HUDEP-2 (cell line): ENCODE data around the gene MMRN2.
"Not testable (repeated sequence)": the region's sequence is repeated elsewhere in the genome, so short reads cannot be mapped to it uniquely, and the experiment has no call there.

Experiments
- DNase-seq, 76 experiments: peaks; one replicate each; lab custom pipeline; 2025; ENCODE audit not compliant: unreplicated experiment in 76 of 76; lab: John Stamatoyannopoulos, UW

The MMRN2 gene

DNA sequence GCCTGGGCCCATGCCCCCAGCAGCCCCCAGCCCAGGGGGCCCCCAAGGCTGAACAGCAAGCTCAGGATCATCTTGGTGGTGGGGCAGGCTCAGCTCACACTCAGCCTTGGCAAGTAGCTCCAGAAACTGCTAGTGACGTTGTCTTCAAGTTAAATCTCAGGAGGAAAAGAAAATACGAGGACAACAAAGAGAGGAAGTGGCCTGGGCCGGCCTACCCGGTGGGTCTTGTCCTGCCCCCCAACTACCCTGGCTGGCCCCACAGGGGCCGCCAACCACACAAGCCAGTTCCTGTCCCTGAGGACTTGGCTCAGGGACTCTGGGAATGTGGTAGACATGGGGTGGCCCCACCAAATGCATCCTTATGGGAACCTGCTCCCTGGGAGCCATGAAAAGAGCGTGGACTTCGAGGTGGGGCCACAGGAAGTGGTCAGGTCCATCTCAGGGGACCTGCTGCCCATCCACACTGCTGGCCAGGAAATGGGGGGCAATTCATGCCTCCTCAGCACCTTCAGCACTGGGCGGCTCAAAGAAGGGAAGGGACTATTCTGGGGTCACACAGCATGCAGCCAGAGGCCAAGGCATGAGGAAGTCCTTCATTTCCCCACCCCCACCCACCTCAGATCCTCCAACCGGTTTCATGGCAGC is at the start of gene MMRN2:
Gene MMRN2, minus strand, starts transcription at position 145 of the 645 bp plus-strand sequence. Its CDS starts 74 bp downstream, at position 71.
- DNase-seq: no peak

- DNase-seq: peak in 2 of 76 experiments; percentile 1
Measured at GRCh38 chr10:87007124-87007523, 49.7 kb upstream of the MMRN2 start.

GRCh38 chr10:87000491-87000890 is 43.1 kb upstream of the MMRN2 start:
- no peak for DNase-seq

GRCh38 chr10:86999802-87000403 is 42.5 kb upstream of the MMRN2 start:
- DNase-seq: not testable (repeated sequence)

- no peak for DNase-seq
Measured at GRCh38 chr10:86992929-86993328, 35.5 kb upstream of the MMRN2 start.

DNA sequence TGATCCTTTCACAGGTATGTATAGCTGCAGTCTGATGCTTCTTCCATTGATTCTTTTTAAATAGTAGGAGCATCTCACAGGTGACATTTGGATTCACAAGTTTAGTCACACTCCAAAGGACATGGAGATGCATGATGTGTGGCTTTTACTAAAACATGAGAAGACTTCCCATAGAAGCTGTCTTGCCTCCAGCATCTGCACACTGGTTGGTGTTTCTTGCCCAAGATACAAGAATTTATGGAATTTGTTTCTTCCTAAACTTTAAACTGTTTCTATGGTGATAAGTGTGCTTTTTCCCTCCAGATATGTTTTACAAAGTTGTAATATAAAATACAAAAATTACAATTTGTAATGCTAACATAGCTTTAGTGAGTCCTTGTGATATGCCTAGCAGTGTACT is 35.0 kb upstream of the MMRN2 start:
- no peak for DNase-seq

- DNase-seq: not testable (repeated sequence)
Measured at GRCh38 chr10:86991362-86991761, 33.9 kb upstream of the MMRN2 start.

DNA sequence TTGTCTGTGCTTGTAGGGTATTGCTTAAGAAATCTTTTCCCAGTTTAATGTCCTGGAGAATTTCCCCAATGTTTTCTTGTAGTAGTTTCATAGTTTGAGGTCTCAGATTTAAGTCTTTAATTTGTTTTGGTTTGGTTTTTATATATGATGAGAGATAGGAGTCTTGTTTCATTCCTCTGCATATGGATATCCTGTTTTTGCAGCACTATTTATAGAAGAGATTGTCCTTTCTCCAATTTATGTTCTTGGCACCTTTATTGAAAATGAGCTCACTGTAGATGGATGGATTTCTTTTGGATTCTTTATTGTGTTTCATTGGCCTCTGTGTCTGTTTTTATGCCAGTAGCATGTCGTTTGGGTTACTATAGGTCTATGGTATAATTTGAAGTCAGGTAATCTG is 31.1 kb upstream of the MMRN2 start:
- DNase-seq: no peak

GRCh38 chr10:86984498-86984897 is 27.1 kb upstream of the MMRN2 start:
- not testable (repeated sequence) for DNase-seq

- DNase-seq: no peak
Measured at GRCh38 chr10:86981716-86982115, 24.3 kb upstream of the MMRN2 start.

GRCh38 chr10:86981020-86981419 is 23.6 kb upstream of the MMRN2 start:
- DNase-seq: peak in 16 of 76 experiments; percentile 6 to 39 (median 20)

DNA sequence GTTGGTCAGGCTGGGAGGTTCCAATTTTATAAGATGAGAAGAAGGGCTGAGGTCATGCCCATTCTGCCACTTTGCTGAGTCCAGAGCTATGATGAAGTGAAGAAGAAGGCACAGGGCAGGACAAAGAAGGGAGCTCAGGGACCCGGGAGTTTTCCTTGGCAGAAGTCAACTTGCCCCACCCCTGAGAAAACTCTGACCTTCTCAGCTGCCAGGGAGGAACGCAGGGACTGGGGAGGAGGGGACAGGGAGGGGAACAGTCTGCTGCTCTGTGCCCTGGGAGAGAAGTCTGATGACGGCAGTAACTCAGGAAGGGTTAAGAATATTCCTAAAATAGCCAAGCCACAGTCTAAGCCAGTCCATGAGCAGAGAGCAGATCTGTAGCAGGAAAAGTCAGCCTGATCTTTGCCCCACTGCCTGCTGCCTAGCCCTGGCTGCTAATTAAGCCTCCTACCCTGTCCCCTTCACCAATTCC is 22.6 kb upstream of the MMRN2 start:
- no peak for DNase-seq

- DNase-seq: no peak
Measured at GRCh38 chr10:86979296-86979818, 21.9 kb upstream of the MMRN2 start.

- DNase-seq: not testable (repeated sequence)
Measured at GRCh38 chr10:86978457-86978856, 21.0 kb upstream of the MMRN2 start.

GRCh38 chr10:86976362-86977056 is 19.1 kb upstream of the MMRN2 start:
- no peak for DNase-seq

DNA sequence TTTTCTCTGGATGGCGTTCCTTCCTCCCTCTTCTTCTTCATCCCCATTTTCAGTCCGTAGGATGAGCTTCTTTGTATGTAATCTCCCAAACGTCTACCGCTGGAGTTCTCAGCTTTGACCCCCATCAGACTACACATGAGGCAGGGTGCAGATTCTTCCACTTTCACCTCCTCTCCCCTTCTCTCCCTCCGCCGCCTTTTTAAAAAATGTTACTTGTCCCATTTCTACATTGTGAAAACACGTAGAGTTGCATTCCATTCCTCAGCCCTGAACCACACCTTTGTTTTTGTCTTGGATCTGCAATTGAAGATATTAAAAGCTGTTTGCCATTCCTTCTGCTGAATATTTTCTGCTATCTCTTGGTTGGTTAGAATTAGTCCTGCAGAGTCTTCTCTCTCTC is 17.1 kb upstream of the MMRN2 start:
- DNase-seq: no peak

DNA sequence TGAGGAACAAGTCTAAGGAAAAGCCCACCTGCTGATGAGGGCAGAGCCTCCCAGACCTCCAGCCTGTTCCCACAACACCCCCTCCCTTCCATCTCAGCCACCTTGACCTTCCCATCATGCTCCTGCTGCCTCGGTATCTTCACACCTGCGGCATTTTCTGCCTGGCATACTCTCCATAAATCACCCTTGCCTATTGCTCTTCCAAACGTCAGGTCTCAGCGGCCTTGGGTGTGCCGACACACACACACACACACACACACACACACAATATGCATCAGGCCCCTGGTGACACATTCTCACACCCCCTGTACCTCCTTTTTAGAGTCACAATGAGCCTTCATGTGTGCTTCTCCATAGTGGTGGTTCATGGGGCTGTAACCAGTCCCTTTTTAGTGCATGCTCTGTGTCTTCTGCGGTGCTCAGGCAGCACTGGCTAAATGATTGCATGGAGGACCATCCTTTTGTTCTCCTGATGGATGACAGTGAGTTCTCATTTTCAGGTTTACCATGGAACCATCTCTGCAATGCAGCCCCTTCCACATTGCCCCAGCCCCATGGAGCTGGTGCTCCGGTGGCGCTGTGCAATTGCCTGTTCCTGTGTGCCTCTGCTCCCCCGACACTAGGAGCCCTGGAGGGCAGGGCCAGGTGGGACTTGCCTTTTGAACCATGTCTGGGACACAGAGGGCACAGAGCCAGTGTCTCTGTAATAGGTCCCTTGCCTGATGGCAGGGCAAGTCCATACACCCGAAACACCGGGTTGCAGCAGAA is 15.4 kb upstream of the MMRN2 start:
- no peak for DNase-seq

DNA sequence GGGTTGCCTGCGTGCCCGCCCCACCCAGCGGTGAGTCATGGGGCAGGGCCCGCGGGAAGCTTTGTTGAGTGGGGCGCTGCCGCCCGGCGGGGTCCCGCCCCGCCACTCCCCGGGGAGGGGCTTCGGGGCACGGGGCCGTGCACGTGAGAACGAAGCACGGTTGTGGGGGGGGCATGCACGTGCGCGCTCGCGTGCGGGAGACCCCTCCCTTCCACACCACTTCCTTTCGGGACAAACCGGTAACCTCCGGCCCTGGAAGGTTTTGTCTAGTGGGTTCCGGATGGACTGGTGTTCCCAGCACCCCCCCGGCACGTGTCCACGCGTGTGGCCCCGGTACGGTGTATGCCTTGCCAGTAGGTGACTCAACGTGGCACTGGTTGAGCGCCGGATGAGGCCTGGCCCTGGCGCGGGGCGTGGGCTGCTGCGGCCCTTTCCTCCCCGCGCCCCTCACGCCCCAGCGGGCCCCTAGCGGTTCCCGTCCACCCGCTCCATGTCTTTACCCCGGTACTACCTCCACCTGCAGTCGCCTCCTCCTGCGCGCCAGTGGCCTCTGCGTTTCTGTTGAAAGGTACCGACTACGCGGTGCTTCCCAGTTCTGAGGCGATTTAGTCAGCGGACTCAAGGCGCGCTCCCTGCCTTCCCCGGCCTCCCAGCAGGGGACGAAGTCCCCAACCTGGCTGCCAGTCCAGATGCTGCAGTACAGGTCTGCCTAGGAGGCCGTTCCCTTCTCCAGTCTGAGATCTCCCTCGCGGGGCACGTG is 14.0 kb upstream of the MMRN2 start:
- DNase-seq: peak in 73 of 76 experiments; percentile 22 to 90 (median 80)

DNA sequence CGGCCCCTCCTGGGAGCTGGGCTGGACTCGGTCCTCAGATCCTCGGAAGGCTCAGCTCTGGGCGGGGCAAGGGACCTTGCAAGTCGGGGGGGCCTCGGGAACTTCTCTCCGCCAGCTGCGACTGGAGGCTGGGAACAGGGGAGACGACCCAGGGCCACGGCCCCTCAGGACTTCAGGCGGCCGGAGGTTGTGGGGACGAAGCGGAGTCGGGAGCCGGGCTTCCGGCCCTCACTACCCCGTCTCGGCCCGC is 13.5 kb upstream of the MMRN2 start:
- no peak for DNase-seq
